Measurements from ENCODE around the gene DUSP19.
A peak's percentile ranks its signal among the peaks of the same experiment; 100 is the strongest.

Gene DUSP19

GRCh38 chr2:183124222-183124956 is 45.8 kb downstream of the DUSP19 start, which contains the start of gene NUP35:
Gene NUP35, plus strand, starts transcription at chr2:183124443. Its CDS starts 15 bp downstream, at chr2:183124458.
- DNase-seq (ENCODE audit: low spot score), result peak; percentile 94

GRCh38 chr2:183124957-183125255 is 46.4 kb downstream of the DUSP19 start:
- DNase-seq (ENCODE audit: low spot score), result no peak

GRCh38 chr2:183125659-183126341 is 47.3 kb downstream of the DUSP19 start:
- DNase-seq (ENCODE audit: low spot score), result no peak

- DNase-seq (ENCODE audit: low spot score), result no peak
These were observed 48.1 kb downstream of the DUSP19 start for GRCh38 chr2:183126635-183127034.

GRCh38 chr2:183134016-183134415 is 55.5 kb downstream of the DUSP19 start:
- DNase-seq (ENCODE audit: low spot score), result no peak

- DNase-seq (ENCODE audit: low spot score), result no peak
These were observed 70.4 kb downstream of the DUSP19 start for GRCh38 chr2:183148955-183149354.

GRCh38 chr2:183149489-183149888 is 70.9 kb downstream of the DUSP19 start:
- DNase-seq (ENCODE audit: low spot score), result no peak

Small RNA genes within 50 kb of the gene (small RNA-seq; reads per million reads assigned to genes)
- 0 reads per million in 2 experiments for gene RF00599

Measured in SK-N-DZ (cell line).